MCF 10A (cell line): ENCODE data around the gene CTNNB1. TPM values are rescaled to one million over a fixed set of nuclear protein-coding genes. Genes with fewer than 3 reads are reported as not detected.
"Not testable (repeated sequence)": the region's sequence is repeated elsewhere in the genome, so short reads cannot be mapped to it uniquely, and the experiment has no call there.

Source experiments
- BruUV-seq: library from RNA; stranded (reverse); fragments of 400-500 nt; replicated peaks from 2 replicates; lab custom pipeline; 2021; lab: Mats Ljungman, UMichigan
- CTCF ChIA-PET: fragments of 300-600 bp; sonication (Branson Sonifier 250); formaldehyde crosslinking; extraction: SDS; loops from one replicate; lab custom pipeline; 2021; ENCODE audit warnings: antibody characterized with exemption, inconsistent platforms; lab: Yijun Ruan, JAX
- POLR2A ChIA-PET: fragments of 300-600, 350-650 bp; sonication (Branson Sonifier 250); formaldehyde crosslinking; extraction: SDS; loops from one replicate; lab custom pipeline; 2020; ENCODE audit warnings: antibody characterized with exemption, inconsistent platforms; lab: Yijun Ruan, JAX
- DNase-seq: peaks from one replicate; pipeline ENCODE4 v3.0.0-alpha.2; 2018; ENCODE audit not compliant: unreplicated experiment
- H3K27ac Mint-ChIP-seq: one replicate; pipeline ENCODE4 v1.8.0; 2022; ENCODE audit warnings: mild to moderate bottlenecking, low read depth, mixed read lengths; ENCODE audit not compliant: unreplicated experiment
- H3K27me3 Mint-ChIP-seq: one replicate; pipeline ENCODE4 v1.8.0; 2022; ENCODE audit warnings: mixed read lengths; ENCODE audit not compliant: insufficient read depth, unreplicated experiment
- H3K36me3 Mint-ChIP-seq: one replicate; pipeline ENCODE4 v1.8.0; 2022; ENCODE audit warnings: mild to moderate bottlenecking, moderate library complexity, mixed read lengths; ENCODE audit not compliant: insufficient read depth, unreplicated experiment
- H3K4me1 Mint-ChIP-seq: one replicate; pipeline ENCODE4 v1.8.0; 2022; ENCODE audit warnings: mixed read lengths; ENCODE audit not compliant: insufficient read depth, unreplicated experiment
- H3K4me3 Mint-ChIP-seq: one replicate; pipeline ENCODE4 v1.8.0; 2022; ENCODE audit warnings: mild to moderate bottlenecking, moderate library complexity, mixed read lengths; ENCODE audit not compliant: unreplicated experiment
- H3K9me3 Mint-ChIP-seq: one replicate; pipeline ENCODE4 v1.8.0; 2022; ENCODE audit warnings: mixed read lengths; ENCODE audit not compliant: unreplicated experiment
- intact Hi-C: fragments of 100-400 bp; cut with micrococcal nuclease; formaldehyde crosslinking; loops from 2 replicates; pipeline ENCODE4 v1.14.1; 2022
- total RNA-seq: library from RNA; stranded (reverse); gene quantifications from 2 replicates; pipeline ENCODE4 v1.2.3, GENCODE V29; 2022
- TF ChIP-seq, protein P1 (sequence below): fragments of 200-600 bp; IDR thresholded peaks from one replicate; pipeline ENCODE4 v1.8.0; 2022; ENCODE audit warnings: antibody characterized with exemption, mild to moderate bottlenecking; ENCODE audit not compliant: unreplicated experiment

CTNNB1 gene
- total RNA-seq, 1 experiment from 2014 or later, result 244 TPM

DNA sequence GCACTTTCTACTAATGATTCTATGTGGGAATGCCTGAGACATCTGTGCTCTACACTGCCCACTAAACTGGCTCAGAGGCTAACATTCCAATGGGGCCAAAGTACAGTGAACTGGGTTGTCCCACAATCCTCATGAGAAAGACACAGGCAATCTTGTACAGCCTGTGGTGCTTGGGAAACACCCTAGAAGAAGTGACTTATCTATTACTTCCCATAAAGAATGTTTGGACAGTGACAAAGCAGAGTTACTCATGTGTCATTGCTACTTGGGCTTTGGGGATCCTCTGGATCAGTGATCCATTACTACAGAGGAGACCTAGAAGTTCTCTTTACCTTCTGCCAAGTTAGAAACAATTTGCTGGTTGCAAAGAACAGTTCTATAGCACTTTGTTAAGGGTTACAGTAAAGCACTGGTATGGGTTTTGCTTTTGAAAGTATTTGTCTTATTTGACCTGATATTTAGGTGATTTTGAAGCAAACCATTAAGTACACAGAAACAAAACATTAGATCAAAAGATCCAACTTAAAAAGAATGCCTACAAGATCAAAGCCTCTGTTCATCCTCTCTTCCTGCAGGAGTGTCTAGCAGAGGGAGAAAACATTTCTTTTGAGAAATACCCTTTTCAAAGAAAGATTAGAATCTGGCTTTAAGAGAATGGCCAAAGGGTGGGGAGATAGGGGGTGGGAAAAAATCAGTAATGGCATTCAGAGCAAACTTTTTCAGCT lies 75.8 kb downstream of the CTNNB1 start:
- POLR2A ChIA-PET, result interaction anchor here (0.6 kb wide), 1 partner anchor 406 kb away, joined by 3 read pairs; no protein-coding TSS in a partner anchor
- Mint-ChIP-seq H3K4me1 (no peaks in the 10 kb centered on the region), H3K4me3 (no peak overlapping the region), H3K27me3 (no peaks in the 10 kb centered on the region), H3K9me3 (peaks cover 7% of the 10 kb centered on the region), H3K27ac (no peak overlapping the region), H3K36me3 (no peaks in the 10 kb centered on the region)
- CTCF ChIA-PET, result no interaction called here
- TF ChIP-seq, protein P1, sequence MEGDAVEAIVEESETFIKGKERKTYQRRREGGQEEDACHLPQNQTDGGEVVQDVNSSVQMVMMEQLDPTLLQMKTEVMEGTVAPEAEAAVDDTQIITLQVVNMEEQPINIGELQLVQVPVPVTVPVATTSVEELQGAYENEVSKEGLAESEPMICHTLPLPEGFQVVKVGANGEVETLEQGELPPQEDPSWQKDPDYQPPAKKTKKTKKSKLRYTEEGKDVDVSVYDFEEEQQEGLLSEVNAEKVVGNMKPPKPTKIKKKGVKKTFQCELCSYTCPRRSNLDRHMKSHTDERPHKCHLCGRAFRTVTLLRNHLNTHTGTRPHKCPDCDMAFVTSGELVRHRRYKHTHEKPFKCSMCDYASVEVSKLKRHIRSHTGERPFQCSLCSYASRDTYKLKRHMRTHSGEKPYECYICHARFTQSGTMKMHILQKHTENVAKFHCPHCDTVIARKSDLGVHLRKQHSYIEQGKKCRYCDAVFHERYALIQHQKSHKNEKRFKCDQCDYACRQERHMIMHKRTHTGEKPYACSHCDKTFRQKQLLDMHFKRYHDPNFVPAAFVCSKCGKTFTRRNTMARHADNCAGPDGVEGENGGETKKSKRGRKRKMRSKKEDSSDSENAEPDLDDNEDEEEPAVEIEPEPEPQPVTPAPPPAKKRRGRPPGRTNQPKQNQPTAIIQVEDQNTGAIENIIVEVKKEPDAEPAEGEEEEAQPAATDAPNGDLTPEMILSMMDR, result no peak
- intact Hi-C loops, result no loop called here
- no TSS peak for BruUV-seq
- peak; percentile 21 for DNase-seq

DNA sequence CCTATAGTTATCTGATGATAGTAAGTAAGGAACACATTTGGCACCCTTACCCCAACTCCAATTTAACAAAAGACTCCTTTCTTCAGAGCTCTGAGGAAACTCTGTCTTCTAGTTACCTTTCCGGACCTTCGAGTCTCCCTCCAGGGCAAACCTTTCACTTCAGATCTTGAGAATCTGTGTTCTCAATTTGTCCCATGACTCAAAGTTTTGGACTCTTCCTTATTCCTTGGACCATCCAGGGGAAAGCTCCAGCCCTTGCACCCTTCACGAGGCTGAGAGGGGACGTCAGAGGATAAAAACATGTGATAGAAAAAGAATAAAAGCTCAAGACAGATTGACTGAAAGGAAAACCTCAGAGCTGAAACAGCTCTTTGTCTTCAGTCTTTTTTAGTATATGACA lies 76.9 kb downstream of the CTNNB1 start:
- H3K27me3 Mint-ChIP-seq, result no peaks in the 10 kb centered on the region
- peaks cover 7% of the 10 kb centered on the region for H3K9me3 Mint-ChIP-seq
- ChIA-PET POLR2A (no interaction called here), CTCF (no interaction called here)
- DNase-seq, result no peak
- TF ChIP-seq, protein P1, result no peak
- H3K4me3 Mint-ChIP-seq, result no peak overlapping the region
- intact Hi-C loops, result no loop called here
- no TSS peak for BruUV-seq
- H3K4me1 Mint-ChIP-seq, result no peaks in the 10 kb centered on the region
- H3K36me3 Mint-ChIP-seq, result no peaks in the 10 kb centered on the region
- H3K27ac Mint-ChIP-seq, result no peak overlapping the region

DNA sequence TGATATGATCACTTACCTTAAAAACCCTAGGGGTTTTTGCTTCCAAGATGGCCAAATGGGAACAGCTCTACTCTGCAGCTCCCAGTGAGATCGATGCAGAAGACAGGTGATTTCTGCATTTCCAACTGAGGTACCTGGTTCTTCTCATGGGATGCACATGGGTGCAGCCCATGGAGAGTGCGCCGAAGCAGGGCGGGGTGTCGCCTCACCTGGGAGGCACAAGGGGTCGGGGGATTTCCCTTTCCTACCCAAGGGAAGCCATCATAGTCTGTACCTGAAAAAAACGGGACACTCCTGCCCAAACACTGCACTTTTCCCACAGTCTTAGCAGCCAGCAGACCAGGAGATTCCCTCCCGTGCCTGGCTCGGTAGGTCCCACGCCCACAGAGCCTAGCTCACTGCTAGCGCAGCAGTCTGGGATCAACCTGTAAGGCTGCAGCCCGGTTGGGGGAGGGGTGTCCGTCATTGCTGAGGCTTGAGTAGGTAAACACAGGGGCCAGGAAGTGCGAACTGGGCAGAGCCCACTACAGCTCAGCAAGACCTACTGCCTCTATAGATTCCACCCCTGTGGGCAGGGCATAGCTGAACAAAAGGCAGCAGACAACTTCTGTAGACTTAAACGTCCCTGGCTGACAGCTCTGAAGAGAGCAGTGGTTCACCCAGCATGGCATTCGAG lies 78.6 kb downstream of the CTNNB1 start:
- Mint-ChIP-seq H3K36me3 (no peaks in the 10 kb centered on the region), H3K27me3 (no peaks in the 10 kb centered on the region), H3K4me3 (no peak overlapping the region), H3K9me3 (peaks cover 7% of the 10 kb centered on the region), H3K4me1 (no peaks in the 10 kb centered on the region), H3K27ac (no peak overlapping the region)
- ChIA-PET CTCF (no interaction called here), POLR2A (no interaction called here)
- TF ChIP-seq, protein P1, result no peak
- no TSS peak for BruUV-seq
- intact Hi-C loops, result no loop called here
- DNase-seq, result no peak

DNA sequence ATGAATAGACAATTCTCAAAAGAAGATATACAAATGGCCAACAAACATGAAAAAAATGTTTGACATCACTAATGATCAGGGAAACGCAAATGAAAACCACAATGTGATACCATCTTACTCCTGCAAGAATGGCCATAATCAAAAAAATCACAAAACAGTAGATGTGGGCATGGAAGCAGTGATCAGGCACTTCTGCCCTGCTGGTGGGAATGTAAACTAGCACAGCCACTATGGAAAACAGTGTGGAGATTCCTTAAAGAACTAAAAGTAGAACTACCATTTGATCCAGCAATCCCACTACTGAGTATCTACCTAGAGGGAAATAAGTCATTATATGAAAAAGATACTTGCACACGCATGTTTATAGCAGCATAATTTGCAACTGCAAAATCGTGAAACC lies 85.6 kb downstream of the CTNNB1 start:
- H3K27me3 Mint-ChIP-seq, H3K4me1 Mint-ChIP-seq, H3K9me3 Mint-ChIP-seq, DNase-seq, intact Hi-C loops, CTCF ChIA-PET, H3K27ac Mint-ChIP-seq, H3K36me3 Mint-ChIP-seq, H3K4me3 Mint-ChIP-seq, BruUV-seq, POLR2A ChIA-PET: not testable (repeated sequence)
